ENCODE results near the gene SYNRG.
"Not testable (repeated sequence)": the region's sequence is repeated elsewhere in the genome, so short reads cannot be mapped to it uniquely, and the experiment has no call there.

SYNRG gene

GRCh38 chr17:37616430-37616829 is 7.2 kb upstream of the SYNRG start:
- H3K4me1 ChIP-seq (ENCODE audit: insufficient read depth, low read length); H2AFZ ChIP-seq (ENCODE audit: low read depth, low read length); H3K27me3 ChIP-seq (ENCODE audit: insufficient read depth, low read length); H3K4me3 ChIP-seq (ENCODE audit: low read length); H3K9me3 ChIP-seq (ENCODE audit: low read length): not testable (repeated sequence)
- H3K36me3 ChIP-seq (ENCODE audit: insufficient read depth, low read length) = peaks cover 79% of the 10 kb centered on the region

DNA sequence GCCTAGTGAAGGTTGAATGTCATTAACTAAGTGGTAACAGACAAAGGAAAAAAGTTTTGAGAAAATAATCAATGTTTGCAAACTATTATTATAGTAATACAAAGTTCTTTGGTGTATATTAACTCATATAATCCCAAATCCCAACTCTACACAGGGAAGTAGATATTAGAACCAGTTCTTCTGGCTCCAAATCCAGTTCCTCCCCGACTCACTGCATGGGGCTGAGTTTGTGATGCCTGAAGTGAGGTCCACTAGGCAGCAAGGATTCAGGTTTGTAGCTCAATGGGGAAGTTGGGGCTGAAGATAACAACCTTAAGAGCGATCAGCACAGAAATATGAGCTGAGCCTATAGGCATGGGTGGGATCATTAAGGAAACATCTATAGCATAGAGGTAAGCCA is 5.6 kb upstream of the SYNRG start:
- Histone ChIP-seq H2AFZ (ENCODE audit: low read depth, low read length) (no peak overlapping the region), H3K4me1 (ENCODE audit: insufficient read depth, low read length) (peaks cover 2% of the 10 kb centered on the region), H3K36me3 (ENCODE audit: insufficient read depth, low read length) (peaks cover 63% of the 10 kb centered on the region), H3K9me3 (ENCODE audit: low read length) (no peaks in the 10 kb centered on the region), H3K27me3 (ENCODE audit: insufficient read depth, low read length) (no peaks in the 10 kb centered on the region), H3K4me3 (ENCODE audit: low read length) (no peak overlapping the region)

- Histone ChIP-seq H3K9me3 (ENCODE audit: low read length) (no peaks in the 10 kb centered on the region), H2AFZ (ENCODE audit: low read depth, low read length) (no peak overlapping the region), H3K4me1 (ENCODE audit: insufficient read depth, low read length) (peaks cover 6% of the 10 kb centered on the region), H3K36me3 (ENCODE audit: insufficient read depth, low read length) (peaks cover 58% of the 10 kb centered on the region), H3K4me3 (ENCODE audit: low read length) (no peak overlapping the region), H3K27me3 (ENCODE audit: insufficient read depth, low read length) (no peaks in the 10 kb centered on the region)
Measured at GRCh38 chr17:37614391-37614790, 5.2 kb upstream of the SYNRG start.

DNA sequence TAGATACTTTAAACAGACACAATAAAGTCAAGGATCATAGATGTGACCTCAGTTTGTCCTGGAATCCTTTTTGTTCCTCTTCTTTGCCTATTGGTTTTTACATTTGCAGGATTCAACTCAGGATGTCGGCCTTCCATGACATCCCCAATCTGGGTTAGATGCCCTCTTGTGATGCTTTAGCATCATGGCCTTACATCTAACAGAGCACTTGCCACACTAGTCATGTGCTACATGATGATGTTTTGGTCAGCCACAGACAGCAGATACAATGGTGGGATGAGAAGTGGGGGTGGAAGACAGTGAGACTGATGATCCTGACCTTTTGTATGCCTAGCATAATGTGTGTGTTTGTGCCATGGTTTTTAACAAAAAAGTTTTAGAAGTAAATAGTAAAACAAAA is 1.8 kb upstream of the SYNRG start:
- Histone ChIP-seq H3K27me3 (ENCODE audit: insufficient read depth, low read length) (no peaks in the 10 kb centered on the region), H3K9me3 (ENCODE audit: low read length) (peaks cover 4% of the 10 kb centered on the region), H3K36me3 (ENCODE audit: insufficient read depth, low read length) (peaks cover 34% of the 10 kb centered on the region), H3K4me1 (ENCODE audit: insufficient read depth, low read length) (peaks cover 13% of the 10 kb centered on the region), H2AFZ (ENCODE audit: low read depth, low read length) (no peak overlapping the region), H3K4me3 (ENCODE audit: low read length) (no peak overlapping the region)

GRCh38 chr17:37610041-37610420 is 813 bp upstream of the SYNRG start:
- H3K9me3 ChIP-seq (ENCODE audit: low read length) = not testable (repeated sequence)
- Histone ChIP-seq H2AFZ (ENCODE audit: low read depth, low read length) (peak overlapping the region; percentile 76), H3K4me3 (ENCODE audit: low read length) (peak overlapping the region; percentile 91)

DNA sequence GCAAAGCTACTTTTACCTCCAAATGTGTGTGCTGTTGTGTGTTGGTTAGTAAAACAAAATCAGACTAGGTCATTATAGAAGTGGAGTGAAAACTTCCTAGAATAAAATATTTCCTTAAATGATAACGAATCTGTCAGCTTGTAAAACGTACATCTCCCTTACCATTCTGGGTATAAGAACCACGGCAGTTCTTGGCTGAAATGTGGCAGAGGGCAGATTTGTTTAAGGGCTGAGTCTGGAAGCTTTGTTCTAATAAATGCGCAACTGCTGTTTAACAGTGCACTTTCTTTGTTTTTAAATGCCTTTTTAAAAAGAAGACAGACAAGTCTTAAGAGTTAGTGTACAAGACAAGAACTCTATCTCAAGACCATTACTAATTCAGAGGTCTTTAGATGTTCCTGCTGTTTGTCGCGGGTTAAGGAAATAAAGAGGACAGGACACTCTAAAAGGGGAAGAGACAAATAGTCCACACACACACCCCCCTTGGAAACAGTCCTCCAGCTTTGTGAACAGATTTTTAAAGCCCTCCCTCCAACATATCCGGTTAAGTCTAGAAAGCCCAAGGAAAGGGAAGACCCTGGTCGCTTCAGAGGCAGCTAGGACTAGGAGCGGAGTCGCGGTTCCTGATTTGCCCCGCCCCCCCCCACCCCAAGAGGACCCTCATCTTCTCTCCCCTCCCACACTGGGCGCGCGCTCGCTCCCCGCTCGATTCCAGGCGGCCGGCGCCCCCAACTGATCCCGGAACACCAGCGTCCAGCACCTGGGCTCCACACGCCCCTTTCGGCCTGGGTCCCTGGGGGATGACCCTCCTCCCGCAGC is 658 bp downstream of the SYNRG start:
- Histone ChIP-seq H2AFZ (ENCODE audit: low read depth, low read length) (peak overlapping the region; percentile 13), H3K27me3 (ENCODE audit: insufficient read depth, low read length) (no peaks in the 10 kb centered on the region), H3K36me3 (ENCODE audit: insufficient read depth, low read length) (peaks cover 30% of the 10 kb centered on the region), H3K4me1 (ENCODE audit: insufficient read depth, low read length) (peaks cover 13% of the 10 kb centered on the region), H3K4me3 (ENCODE audit: low read length) (peak overlapping the region; percentile 91), H3K9me3 (ENCODE audit: low read length) (peaks cover 11% of the 10 kb centered on the region)

More at GRCh38 chr17:37610041-37610420, 813 bp upstream of the SYNRG start:
- Histone ChIP-seq H3K36me3 (ENCODE audit: insufficient read depth, low read length) (peaks cover 35% of the 10 kb centered on the region), H3K4me1 (ENCODE audit: insufficient read depth, low read length) (peaks cover 13% of the 10 kb centered on the region)
- H3K27me3 ChIP-seq (ENCODE audit: insufficient read depth, low read length) = not testable (repeated sequence)

- H3K27me3 ChIP-seq (ENCODE audit: insufficient read depth, low read length) = no peaks in the 10 kb centered on the region
- no peak overlapping the region for H2AFZ ChIP-seq (ENCODE audit: low read depth, low read length)
- H3K9me3 ChIP-seq (ENCODE audit: low read length) = peaks cover 13% of the 10 kb centered on the region
- peaks cover 13% of the 10 kb centered on the region for H3K4me1 ChIP-seq (ENCODE audit: insufficient read depth, low read length)
- H3K4me3 ChIP-seq (ENCODE audit: low read length) = peak overlapping the region; percentile 91
- peaks cover 25% of the 10 kb centered on the region for H3K36me3 ChIP-seq (ENCODE audit: insufficient read depth, low read length)
Measured at GRCh38 chr17:37607637-37608331, 1.4 kb downstream of the SYNRG start.

- no peaks in the 10 kb centered on the region for H3K27me3 ChIP-seq (ENCODE audit: insufficient read depth, low read length)
- H3K36me3 ChIP-seq (ENCODE audit: insufficient read depth, low read length) = peaks cover 19% of the 10 kb centered on the region
- no peak overlapping the region for H2AFZ ChIP-seq (ENCODE audit: low read depth, low read length)
- H3K4me1 ChIP-seq (ENCODE audit: insufficient read depth, low read length) = peaks cover 13% of the 10 kb centered on the region
- peaks cover 13% of the 10 kb centered on the region for H3K9me3 ChIP-seq (ENCODE audit: low read length)
- no peak overlapping the region for H3K4me3 ChIP-seq (ENCODE audit: low read length)
Measured at GRCh38 chr17:37605813-37606505, 3.3 kb downstream of the SYNRG start.

GRCh38 chr17:37605081-37605480 is 4.1 kb downstream of the SYNRG start:
- Histone ChIP-seq H3K4me3 (ENCODE audit: low read length) (no peak overlapping the region), H3K9me3 (ENCODE audit: low read length) (peaks cover 13% of the 10 kb centered on the region), H2AFZ (ENCODE audit: low read depth, low read length) (no peak overlapping the region), H3K36me3 (ENCODE audit: insufficient read depth, low read length) (peaks cover 23% of the 10 kb centered on the region), H3K27me3 (ENCODE audit: insufficient read depth, low read length) (no peaks in the 10 kb centered on the region), H3K4me1 (ENCODE audit: insufficient read depth, low read length) (peaks cover 13% of the 10 kb centered on the region)

DNA sequence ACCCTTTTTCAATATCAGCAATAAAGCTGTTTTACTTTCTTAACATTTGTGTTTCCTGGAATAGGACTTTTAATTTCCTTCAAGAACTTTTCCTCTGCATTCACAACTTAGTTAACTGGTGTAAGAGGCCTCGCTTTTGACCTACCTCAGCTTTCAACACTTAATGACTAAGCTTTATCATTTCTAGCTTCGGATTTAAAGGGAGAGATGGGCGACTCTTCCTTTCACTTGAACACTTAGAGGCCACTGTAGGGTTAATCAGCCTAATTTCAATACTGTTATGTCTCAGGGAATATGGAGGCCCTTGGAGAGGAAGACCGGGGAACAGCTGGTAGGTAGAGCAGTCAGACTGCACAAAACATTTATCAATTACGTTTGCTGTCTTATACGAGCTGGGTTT is 4.7 kb downstream of the SYNRG start:
- Histone ChIP-seq H2AFZ (ENCODE audit: low read depth, low read length) (no peak overlapping the region), H3K9me3 (ENCODE audit: low read length) (peaks cover 13% of the 10 kb centered on the region), H3K4me3 (ENCODE audit: low read length) (no peak overlapping the region), H3K36me3 (ENCODE audit: insufficient read depth, low read length) (peaks cover 27% of the 10 kb centered on the region), H3K27me3 (ENCODE audit: insufficient read depth, low read length) (no peaks in the 10 kb centered on the region), H3K4me1 (ENCODE audit: insufficient read depth, low read length) (peaks cover 8% of the 10 kb centered on the region)

GRCh38 chr17:37598145-37598544 is 11.1 kb downstream of the SYNRG start:
- Histone ChIP-seq H2AFZ (ENCODE audit: low read depth, low read length) (no peak overlapping the region), H3K4me1 (ENCODE audit: insufficient read depth, low read length) (no peaks in the 10 kb centered on the region), H3K4me3 (ENCODE audit: low read length) (no peak overlapping the region), H3K9me3 (ENCODE audit: low read length) (no peaks in the 10 kb centered on the region), H3K36me3 (ENCODE audit: insufficient read depth, low read length) (peaks cover 54% of the 10 kb centered on the region), H3K27me3 (ENCODE audit: insufficient read depth, low read length) (no peaks in the 10 kb centered on the region)

GRCh38 chr17:37592291-37592690 is 16.9 kb downstream of the SYNRG start:
- Histone ChIP-seq H3K4me1 (ENCODE audit: insufficient read depth, low read length) (no peaks in the 10 kb centered on the region), H3K9me3 (ENCODE audit: low read length) (no peaks in the 10 kb centered on the region), H3K4me3 (ENCODE audit: low read length) (no peak overlapping the region), H3K36me3 (ENCODE audit: insufficient read depth, low read length) (peaks cover 52% of the 10 kb centered on the region), H3K27me3 (ENCODE audit: insufficient read depth, low read length) (no peaks in the 10 kb centered on the region), H2AFZ (ENCODE audit: low read depth, low read length) (no peak overlapping the region)

- Histone ChIP-seq H2AFZ (ENCODE audit: low read depth, low read length) (no peak overlapping the region), H3K4me1 (ENCODE audit: insufficient read depth, low read length) (no peaks in the 10 kb centered on the region), H3K36me3 (ENCODE audit: insufficient read depth, low read length) (peaks cover 61% of the 10 kb centered on the region), H3K9me3 (ENCODE audit: low read length) (no peaks in the 10 kb centered on the region), H3K4me3 (ENCODE audit: low read length) (no peak overlapping the region), H3K27me3 (ENCODE audit: insufficient read depth, low read length) (no peaks in the 10 kb centered on the region)
Measured at GRCh38 chr17:37585066-37585465, 24.2 kb downstream of the SYNRG start.
